DMS153 treated with DMSO at 0.1 percent for 48 hours (cell line): ENCODE results near the gene LRP2.
"Not testable (repeated sequence)": the region's sequence is repeated elsewhere in the genome, so short reads cannot be mapped to it uniquely, and the experiment has no call there.

Experiments
- DNase-seq: peaks from one replicate; lab custom pipeline; 2025; ENCODE audit not compliant: unreplicated experiment; lab: John Stamatoyannopoulos, UW

Gene LRP2

DNA sequence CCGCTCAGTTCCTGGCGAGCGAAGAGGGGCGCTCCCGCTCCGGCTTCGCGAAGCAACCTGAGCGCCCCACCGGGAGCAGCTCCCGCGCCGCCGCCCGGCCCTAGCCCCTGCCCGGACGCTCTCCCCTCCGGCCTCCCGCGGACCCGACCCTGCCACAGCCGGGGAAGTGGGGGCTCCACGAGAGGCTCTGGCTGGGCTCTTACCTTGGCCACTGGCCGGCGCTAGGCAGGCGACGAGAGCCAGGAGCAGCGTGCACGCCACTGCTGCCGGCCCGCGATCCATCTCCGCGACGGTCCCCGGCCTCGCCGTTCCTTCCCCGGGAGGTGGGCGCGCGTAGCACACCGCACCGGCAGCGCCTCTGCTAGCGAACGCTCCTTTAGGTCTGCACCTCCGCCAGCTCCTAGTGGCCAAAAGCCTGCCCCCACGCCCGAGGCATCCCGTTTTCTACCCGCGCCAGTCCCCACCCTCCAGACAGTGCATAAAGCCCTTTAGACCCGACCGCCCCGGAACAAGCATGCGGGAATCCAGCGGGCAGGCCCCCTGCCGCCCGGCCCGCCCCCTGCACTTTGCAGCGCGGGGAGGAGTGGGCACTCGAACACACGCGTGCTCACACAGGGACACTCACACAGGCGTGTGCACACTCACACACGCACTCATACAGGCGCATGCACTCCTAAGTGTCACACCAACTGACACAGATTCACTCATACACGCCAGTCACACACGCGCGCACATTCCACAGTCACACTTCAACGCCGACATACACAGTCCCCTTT, at the start of gene LRP2:
Gene LRP2, minus strand, starts transcription at position 417 of the 776 bp plus-strand sequence. Its CDS starts 135 bp downstream, at position 282.
- DNase-seq: no peak

DNA sequence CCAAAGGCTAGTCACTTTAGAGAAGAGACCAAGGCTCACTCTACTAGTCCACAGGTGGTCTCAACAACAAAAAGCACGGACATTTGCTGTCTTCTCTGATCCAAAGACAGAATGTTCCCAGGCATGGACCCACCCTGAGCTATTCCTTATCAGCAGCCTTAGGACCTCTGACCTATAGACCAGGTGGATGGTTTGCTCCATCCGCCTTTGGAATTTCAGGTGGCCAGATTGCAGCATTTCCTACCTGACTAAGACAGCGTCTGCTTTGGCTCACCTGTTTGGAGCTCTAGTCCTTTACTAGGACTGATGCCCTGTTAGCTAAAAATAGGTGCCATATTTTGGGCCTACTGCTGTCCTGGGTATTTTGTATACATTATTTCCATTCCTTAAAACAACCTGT, 44.6 kb upstream of the LRP2 start:
- DNase-seq: no peak

GRCh38 chr2:169399491-169399890, 37.2 kb upstream of the LRP2 start:
- DNase-seq: not testable (repeated sequence)

DNA sequence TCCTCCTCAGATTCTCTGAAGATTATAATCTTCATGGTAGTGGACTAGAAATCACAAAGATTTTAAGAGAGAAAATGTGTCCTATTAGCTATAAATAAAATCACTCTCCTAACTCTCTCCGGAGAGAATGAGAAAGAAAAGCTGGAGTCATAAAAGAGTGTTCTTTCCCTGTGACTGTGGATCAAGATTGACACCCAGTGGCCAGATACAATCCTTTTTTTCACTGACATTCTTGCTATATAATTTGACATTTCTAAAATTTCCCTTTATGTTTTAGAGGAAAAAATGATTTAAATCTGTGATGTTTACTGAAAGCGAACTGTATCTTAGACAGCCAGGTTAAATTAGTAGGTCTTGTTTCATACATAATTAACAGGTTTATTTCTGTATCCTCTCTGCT, 35.4 kb upstream of the LRP2 start:
- peak; percentile 15 for DNase-seq

GRCh38 chr2:169395821-169396374, 33.6 kb upstream of the LRP2 start:
- DNase-seq: no peak

DNA sequence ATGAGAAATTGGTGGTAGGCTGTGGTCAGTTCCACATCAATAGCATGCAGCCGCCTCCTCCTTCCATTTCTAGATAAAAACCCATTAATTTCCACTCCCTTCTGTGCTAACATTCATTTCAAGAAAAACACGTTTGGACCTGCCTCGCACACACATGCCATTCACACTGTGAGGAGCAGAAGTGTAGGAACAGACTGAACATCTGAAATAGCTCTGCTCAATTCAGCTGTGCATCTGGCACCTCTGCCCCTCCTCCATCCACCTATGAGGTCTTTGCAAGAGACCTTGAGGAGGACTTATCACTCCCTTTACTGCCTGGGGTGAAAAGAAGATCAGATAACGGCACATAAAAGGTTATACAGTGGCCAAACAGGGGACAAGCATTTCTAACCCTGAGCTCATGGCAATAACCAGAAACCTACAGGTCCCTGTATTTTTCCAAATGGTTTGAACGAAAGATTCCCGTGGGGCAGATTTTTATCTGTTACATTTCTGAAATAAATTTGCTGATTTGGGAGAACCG, 30.8 kb upstream of the LRP2 start:
- no peak for DNase-seq

DNA sequence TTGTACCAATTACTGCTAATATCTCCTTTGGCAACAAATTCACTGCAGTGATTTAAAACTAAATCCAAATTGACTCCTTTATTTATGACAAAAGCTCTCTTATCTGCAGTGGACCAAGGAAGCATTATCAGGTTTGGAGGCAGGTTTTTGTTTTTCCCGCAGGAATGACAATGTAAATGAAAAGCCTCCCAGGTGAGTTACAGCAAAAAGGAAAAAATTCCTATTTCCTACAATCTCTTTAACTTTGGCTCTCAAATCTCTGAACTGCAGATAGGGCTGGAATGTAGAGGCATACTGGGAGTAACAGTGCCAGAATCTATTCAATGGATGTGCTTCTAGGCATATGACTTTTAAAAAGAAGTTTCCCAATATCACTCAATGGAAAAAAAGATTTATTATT, 28.9 kb upstream of the LRP2 start:
- no peak for DNase-seq

DNA sequence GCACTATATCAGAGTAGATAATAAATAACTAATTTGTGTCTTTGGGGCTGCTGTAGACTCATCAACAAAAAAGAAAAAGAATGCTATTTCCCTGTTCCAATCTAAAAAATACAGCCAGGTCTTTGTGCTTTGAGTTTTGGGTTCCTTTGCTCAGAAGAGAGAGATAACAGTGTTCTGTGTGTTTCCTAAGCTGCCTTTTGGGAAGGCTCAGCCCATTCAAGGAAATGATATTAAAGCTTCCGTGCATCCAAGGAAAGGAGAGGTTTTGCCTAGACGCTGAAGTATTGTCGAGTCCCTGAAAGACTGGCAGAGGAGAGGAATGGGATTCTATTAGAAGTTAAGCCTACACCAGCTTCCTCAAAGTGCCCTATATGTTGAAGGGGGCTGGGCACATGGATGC, 25.8 kb upstream of the LRP2 start:
- no peak for DNase-seq

GRCh38 chr2:169386722-169387121, 24.4 kb upstream of the LRP2 start:
- DNase-seq: no peak

DNA sequence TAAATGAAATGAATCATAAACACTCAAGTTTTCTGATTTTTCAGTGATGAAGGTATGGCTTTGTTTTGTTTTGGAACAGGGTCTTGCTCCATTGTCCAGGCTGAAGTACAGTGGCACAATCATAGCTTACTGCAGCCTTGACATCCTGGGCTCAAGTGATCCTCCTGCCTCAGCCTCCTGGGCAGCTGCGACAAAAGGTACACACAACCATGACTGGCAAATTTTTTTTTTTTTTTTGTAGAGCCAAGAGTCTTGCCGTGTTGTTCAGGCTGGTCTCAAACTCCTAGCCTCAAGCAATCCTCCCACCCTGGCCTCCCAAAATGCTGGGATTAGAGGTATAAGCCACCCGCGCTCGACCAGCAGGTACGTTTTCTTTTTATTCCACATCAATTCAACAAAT, 22.5 kb upstream of the LRP2 start:
- no peak for DNase-seq

DNA sequence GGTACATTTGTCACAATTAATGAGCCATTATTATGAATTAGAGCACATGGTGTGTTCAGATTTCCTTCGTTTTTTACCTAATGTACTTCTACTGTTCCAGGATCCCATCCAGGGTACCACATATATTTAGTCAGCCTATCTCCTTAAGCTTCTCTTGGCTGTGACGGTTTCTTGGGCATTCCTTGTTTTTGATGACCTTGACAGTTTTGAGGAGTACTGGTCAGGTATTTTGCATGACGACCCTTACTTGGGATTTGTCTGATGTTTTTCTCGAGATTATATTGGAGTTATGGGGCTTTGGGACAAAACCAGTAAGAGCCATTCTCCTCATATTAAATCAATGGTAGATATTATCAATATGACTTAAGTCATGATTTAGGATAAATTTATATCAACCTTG, 10.2 kb upstream of the LRP2 start:
- DNase-seq: no peak

- DNase-seq: no peak
Measured at GRCh38 chr2:169366066-169366465, 3.7 kb upstream of the LRP2 start.

GRCh38 chr2:169365029-169365480, 2.7 kb upstream of the LRP2 start:
- no peak for DNase-seq

- no peak for DNase-seq
Measured at GRCh38 chr2:169363560-169364150, 1.3 kb upstream of the LRP2 start.

GRCh38 chr2:169362894-169363559, 693 bp upstream of the LRP2 start:
- no peak for DNase-seq

DNA sequence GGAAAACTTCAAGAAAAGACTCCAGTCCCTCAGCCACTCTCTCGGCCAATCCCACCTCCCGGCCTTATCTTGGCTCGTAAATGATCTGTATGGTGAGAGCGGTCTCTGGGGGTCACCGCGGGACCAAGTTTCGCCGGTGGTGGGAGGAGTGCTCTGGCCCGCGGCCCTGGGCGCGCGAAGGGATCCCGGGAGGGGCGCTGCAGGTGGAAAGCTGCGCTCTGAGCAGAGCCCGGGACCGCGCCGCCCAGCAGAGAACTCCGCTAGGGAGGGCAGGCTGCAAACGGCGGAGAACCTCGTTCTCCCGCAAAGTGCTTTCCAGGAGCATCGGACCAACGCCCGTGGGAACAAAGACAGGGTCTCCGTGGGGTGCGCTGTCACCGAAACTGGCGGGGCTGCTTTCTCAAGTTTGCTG, 622 bp downstream of the LRP2 start:
- no peak for DNase-seq

DNA sequence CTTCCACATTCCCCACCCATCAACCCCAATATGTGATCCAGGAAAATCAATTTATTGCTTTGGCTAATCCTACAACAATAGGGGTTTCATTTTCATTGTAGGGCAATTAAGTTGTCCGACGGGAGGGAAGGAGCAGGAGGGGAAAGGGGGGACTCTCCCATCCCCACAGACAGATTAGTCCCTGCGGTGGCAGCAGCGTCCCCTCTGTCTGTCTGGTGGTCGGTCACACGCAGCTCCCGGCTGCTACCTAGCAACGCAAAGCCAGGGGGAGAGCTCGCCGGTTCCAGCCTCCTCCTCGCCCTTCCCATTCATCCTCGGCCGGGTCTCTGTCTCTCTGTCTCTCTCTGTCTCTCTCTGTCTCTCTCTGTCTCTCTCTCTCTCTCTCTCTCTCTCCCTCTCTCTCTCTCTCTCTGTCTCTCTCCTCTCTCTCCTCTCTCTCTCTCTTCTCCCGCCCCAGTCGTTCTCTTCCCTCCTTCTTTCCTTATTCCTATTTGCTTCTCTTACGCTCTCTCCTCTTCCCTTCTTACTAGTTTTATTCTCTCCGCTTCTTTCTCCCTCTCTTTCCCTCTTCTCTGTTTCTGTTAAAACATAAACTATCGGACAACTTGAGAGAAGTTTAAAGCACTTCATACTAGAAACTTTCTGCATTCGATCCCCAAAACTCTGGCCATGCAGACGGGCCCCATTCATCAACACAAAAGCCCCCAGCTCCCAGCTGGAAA, 1.2 kb downstream of the LRP2 start:
- no peak for DNase-seq

GRCh38 chr2:169358016-169358415, 4.3 kb downstream of the LRP2 start:
- no peak for DNase-seq

DNA sequence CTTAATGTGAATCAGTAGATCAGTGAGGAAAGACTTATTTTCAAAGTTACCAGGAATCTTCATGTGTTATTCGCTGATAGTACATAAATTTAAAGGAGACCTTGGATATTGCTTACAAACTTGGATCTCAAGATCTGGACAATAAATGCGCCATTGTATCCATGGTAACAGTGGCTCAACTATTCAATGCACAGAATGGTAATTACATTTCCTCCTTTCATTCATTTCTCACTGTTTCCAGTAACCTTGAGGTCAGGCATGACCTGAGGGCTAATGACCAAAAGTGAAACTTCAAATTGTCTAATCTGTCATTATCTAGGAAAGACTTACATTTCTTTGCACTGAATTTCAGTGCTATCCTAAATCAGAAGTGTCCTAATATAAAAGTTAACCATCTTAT, 8.1 kb downstream of the LRP2 start:
- no peak for DNase-seq

GRCh38 chr2:169351725-169352124, 10.6 kb downstream of the LRP2 start:
- peak; percentile 25 for DNase-seq

GRCh38 chr2:169349535-169349934, 12.8 kb downstream of the LRP2 start:
- no peak for DNase-seq
